SHP77 treated with DMSO at 0.1 percent for 48 hours (cell line): Measurements from ENCODE around the gene SFMBT2.

ENCODE experiments used
- DNase-seq: peaks from one replicate; lab custom pipeline; 2025; lab: John Stamatoyannopoulos, UW

The SFMBT2 gene

GRCh38 chr10:7133958-7134357, 276.9 kb downstream of the SFMBT2 start:
- no peak for DNase-seq

DNA sequence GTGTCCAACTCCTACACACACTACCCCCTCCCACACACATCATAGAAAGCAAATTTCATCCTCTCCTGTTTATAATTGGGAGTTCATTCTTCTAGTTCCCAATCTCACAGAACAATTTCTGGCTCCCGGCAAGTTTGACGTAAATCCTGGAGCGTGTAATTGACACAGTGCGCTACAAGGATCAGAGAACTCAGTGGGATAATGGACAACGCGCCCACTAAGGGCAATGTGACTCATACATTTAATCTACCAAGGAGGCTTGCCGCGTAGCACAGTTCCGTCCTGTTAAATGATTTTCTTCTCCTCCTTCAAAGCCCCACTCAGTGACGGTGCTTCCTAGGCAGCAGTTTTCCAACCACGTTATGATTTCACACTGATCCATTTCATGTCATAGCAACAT, 277.6 kb downstream of the SFMBT2 start:
- no peak for DNase-seq

GRCh38 chr10:7130191-7130911, 280.5 kb downstream of the SFMBT2 start:
- DNase-seq, result no peak

GRCh38 chr10:7123774-7124173, 287.1 kb downstream of the SFMBT2 start:
- no peak for DNase-seq

GRCh38 chr10:7122561-7122960, 288.3 kb downstream of the SFMBT2 start:
- no peak for DNase-seq

- peak; percentile 16 for DNase-seq
These were observed 289.6 kb downstream of the SFMBT2 start for GRCh38 chr10:7121154-7121797.

DNA sequence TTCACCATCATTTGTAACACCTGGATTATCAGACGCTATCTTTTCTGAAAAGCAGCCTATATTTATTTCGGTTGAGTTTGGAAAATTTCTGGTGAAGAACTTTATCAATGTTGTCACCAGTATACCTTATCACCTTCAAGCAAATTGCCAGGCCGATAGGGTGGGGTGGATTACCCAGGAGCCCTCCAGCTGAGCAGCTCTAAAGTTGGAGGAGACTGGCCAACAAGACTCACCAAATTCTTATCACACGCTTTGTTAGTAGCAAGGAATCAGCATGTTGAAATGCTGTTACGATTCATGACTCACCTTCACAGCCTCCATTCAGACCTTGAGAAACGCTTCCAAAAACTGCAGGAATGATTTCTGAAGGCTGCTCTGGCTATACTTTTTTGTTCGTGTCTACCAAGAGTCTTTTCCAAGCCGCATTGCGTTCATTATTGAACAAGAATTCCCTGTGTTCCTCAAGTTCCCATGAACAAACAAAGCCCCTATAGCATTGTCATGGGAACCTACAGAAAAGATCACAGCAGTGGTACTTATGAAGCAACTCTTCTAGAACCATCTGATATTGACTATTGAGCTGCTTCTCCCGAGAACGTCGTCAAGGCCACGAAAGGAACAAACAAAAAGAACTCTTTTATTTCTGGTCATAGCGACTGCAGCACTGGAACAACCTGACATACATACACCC, 291.4 kb downstream of the SFMBT2 start:
- DNase-seq, result no peak

GRCh38 chr10:7117806-7118674, 292.8 kb downstream of the SFMBT2 start:
- no peak for DNase-seq

DNA sequence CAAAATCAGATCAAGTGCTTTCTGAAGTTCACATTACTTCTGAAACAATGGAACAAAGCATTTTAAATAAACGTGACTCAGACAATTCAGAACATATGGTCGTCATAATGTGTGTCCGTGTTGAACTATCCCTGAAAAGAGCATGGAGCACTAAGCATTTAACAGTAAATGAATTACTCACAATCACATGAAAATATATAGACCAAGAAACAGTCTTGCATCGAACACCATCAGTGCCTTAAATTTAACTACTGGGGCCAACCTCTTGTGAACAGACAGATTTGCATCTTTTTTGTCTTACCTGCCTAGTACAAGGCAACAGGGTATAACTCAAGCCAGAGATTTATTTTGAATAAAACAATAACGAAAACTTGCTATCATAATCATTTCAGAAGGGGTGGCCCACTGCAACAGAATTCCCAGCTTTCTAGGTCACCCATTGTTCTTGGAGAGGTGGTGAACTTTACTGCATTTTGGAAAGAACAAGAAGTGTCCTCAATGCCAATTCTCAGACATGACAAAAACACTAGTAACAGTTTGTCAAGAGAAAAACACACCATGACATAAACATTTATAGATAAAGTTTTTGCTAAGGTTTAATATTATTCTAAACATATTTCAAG, 293.5 kb downstream of the SFMBT2 start:
- no peak for DNase-seq

DNA sequence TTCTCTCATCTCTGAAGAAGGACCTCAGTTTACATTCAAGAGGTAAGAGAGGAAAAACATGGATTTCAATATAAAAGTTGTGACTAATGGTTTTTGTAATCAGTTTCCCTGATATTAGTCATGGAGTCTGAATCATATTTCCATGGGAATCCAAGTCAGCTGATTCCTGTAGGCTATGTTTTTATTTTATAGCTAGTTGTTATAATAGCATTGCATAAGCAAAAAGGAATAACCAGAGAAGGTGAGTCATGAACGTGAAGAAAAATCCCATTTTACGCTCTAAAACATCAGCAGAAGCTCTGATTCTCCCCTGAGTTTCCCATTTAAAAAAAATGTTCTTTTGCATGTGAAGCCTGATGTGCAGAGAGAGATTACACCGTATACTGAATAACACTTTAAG, 299.3 kb downstream of the SFMBT2 start:
- DNase-seq, result no peak

GRCh38 chr10:7111089-7111488, 299.7 kb downstream of the SFMBT2 start:
- no peak for DNase-seq
